ENCODE data around the gene LYSMD4. TPM values are rescaled to one million over a fixed set of nuclear protein-coding genes. Genes with fewer than 3 reads are reported as not detected.

Gene LYSMD4
- total RNA-seq, 1 donor from 2014 or later, result 49.8 TPM

- H3K27me3 Mint-ChIP-seq (ENCODE audit: unreplicated experiment), result peaks cover 6% of the 10 kb centered on the region
- no peaks in the 10 kb centered on the region for H3K9me3 Mint-ChIP-seq (ENCODE audit: unreplicated experiment)
- peaks cover 39% of the 10 kb centered on the region for H3K4me1 Mint-ChIP-seq (ENCODE audit: low read depth, unreplicated experiment)
- peak overlapping the region; percentile 16 for H3K27ac Mint-ChIP-seq (ENCODE audit: unreplicated experiment)
- no peak for TF ChIP-seq CTCF (IDR thresholded peaks at IDR 0.05; ENCODE audit: partially characterized antibody, unreplicated experiment)
- peaks cover 8% of the 10 kb centered on the region for H3K36me3 Mint-ChIP-seq (ENCODE audit: unreplicated experiment)
- DNase-seq, result no peak
- H3K4me3 Mint-ChIP-seq (ENCODE audit: unreplicated experiment), result no peak overlapping the region
These were observed 23.8 kb downstream of the LYSMD4 start for GRCh38 chr15:99709243-99709986.

- H3K27me3 Mint-ChIP-seq (ENCODE audit: unreplicated experiment), result peaks cover 6% of the 10 kb centered on the region
- H3K36me3 Mint-ChIP-seq (ENCODE audit: unreplicated experiment), result peaks cover 8% of the 10 kb centered on the region
- no peak for DNase-seq
- no peaks in the 10 kb centered on the region for H3K9me3 Mint-ChIP-seq (ENCODE audit: unreplicated experiment)
- H3K4me1 Mint-ChIP-seq (ENCODE audit: low read depth, unreplicated experiment), result peaks cover 46% of the 10 kb centered on the region
- peak overlapping the region; percentile 16 for H3K27ac Mint-ChIP-seq (ENCODE audit: unreplicated experiment)
- TF ChIP-seq CTCF (IDR thresholded peaks at IDR 0.05; ENCODE audit: partially characterized antibody, unreplicated experiment), result no peak
- H3K4me3 Mint-ChIP-seq (ENCODE audit: unreplicated experiment), result no peak overlapping the region
These were observed 24.7 kb downstream of the LYSMD4 start for GRCh38 chr15:99708563-99708962.

DNA sequence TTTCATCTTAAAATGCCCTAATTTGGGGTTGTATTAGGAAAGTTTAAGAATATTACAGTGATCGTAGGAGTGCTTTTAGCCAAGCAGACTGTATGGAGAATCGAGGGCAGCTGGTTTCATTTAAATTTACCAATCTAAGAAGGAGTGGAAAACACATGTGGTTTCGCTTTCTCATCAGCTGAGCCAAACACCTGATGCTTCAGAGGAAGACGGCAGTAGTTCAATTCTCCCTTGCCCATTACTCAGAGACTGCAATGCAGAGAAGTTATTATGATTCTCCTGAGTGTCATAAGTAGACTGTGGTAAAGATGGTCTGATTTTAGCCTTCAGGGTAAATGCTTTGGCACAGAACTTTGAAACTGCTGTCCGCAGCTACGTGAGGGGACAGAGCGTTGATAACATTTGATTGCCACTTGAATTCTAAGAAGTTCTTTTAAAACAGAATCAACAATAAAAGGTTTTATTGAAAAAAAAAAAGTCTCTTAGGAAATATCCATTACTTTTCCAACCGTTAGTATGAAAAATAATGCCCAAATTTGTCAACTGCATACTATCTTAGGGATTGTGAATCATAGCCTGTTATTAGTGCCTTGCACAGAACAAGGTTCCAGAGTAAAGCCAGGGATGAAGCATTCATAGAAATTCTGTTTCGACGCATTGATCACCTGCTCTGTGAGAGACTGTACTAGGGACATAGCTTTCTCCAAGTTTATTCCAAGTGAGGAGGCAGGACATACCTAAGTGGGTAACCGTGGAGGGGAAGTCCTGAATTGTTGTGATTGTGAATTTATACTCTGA lies 25.6 kb downstream of the LYSMD4 start:
- Mint-ChIP-seq H3K4me3 (ENCODE audit: unreplicated experiment) (no peak overlapping the region), H3K9me3 (ENCODE audit: unreplicated experiment) (no peaks in the 10 kb centered on the region), H3K36me3 (ENCODE audit: unreplicated experiment) (peaks cover 8% of the 10 kb centered on the region), H3K4me1 (ENCODE audit: low read depth, unreplicated experiment) (peaks cover 45% of the 10 kb centered on the region), H3K27ac (ENCODE audit: unreplicated experiment) (no peak overlapping the region), H3K27me3 (ENCODE audit: unreplicated experiment) (peaks cover 6% of the 10 kb centered on the region)
- no peak for DNase-seq
- no peak for TF ChIP-seq CTCF (IDR thresholded peaks at IDR 0.05; ENCODE audit: partially characterized antibody, unreplicated experiment)

DNA sequence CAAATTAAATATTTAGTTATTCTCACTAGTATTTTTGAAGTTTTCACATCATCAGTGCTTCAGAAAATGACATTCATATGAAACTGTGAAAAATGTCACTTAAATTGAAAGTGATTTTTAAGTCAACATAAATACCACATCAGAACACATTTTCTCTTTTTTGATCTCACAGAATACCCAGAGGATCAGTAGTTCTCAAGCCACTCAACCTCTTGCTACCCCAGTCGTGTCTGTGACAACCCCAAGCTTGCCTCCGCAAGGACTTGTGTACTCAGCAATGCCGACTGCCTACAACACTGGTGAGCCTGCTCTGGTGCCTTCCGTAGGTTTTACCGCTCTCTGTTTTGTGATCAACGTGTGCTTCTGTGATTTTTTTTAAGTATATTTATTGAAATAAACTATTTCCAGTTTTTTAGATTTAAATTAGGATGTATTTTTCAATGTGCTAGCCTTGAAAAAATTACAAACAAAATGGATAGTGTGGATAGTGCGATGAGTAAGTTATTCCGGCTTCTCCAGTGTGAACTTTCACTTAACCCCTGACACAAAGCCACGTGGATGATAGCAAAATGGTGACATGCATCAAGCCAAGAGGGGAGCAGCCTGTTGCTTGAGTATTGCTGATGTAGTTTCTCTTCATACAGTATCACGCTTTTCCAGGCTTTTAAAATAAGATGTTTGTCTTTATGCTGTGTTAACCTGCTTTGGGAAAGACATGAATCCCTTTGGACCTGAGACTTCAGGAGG lies 26.5 kb downstream of the LYSMD4 start:
- Mint-ChIP-seq H3K27me3 (ENCODE audit: unreplicated experiment) (peaks cover 5% of the 10 kb centered on the region), H3K27ac (ENCODE audit: unreplicated experiment) (no peak overlapping the region), H3K4me1 (ENCODE audit: low read depth, unreplicated experiment) (peaks cover 38% of the 10 kb centered on the region), H3K4me3 (ENCODE audit: unreplicated experiment) (no peak overlapping the region), H3K36me3 (ENCODE audit: unreplicated experiment) (peaks cover 8% of the 10 kb centered on the region), H3K9me3 (ENCODE audit: unreplicated experiment) (no peaks in the 10 kb centered on the region)
- DNase-seq, result no peak
- no peak for TF ChIP-seq CTCF (IDR thresholded peaks at IDR 0.05; ENCODE audit: partially characterized antibody, unreplicated experiment)

Measured in glutamatergic neuron (in vitro differentiated cells).